ENCODE results near the gene HPSE.
A peak's percentile ranks its signal among the peaks of the same experiment; 100 is the strongest.
"Not testable (repeated sequence)": the region's sequence is repeated elsewhere in the genome, so short reads cannot be mapped to it uniquely, and the experiment has no call there.

The HPSE gene

DNA sequence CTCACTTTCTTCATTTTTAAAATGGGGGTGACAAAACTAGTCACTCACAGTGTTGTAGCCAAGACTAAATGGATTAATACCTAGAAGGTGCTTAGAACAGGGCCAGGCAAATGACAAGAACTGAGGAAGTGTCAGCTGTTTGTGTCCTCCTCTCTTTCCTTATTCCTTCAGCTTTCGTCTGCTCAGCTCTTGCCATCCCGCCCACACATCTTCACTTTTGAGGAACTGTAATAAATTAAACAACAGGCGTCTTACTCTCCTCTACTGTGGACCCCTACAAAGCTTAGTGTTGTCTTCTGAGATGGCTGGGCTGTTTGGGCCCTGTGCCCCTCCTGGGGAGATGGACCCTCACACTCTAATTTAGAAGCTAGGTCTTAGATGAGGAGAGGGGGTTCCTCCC lies 2.7 kb downstream of the HPSE start:
- no peak for DNase-seq (ENCODE audit: low read depth, low spot score)

DNA sequence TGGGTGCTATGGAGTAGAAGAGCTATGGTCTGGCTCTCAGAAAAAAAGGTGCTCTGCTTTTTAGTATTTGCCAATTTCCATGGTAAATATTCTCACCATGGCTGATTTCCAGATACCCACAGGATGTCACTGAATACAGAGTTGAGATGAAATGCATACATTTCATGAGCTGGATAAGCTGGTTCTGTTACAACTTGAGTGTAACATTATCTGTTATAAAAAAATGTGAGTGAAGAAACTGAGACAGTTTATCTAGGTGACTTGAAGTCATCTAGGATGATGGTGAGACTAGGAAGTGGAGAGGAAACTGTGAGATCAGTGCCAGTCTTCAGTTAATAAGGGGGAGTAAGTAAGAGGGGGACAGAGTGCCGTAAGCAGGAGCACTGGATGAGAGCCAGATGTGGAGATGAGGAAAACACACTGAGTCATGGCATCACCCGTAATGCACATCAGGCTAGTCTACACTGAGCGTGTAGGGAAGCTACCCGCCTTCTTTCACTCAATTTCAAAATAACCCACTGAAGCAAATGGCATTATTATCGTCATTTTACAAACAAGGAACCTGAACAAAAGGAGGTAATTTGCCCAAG lies 5.0 kb downstream of the HPSE start:
- DNase-seq (ENCODE audit: low read depth, low spot score): no peak

GRCh38 chr4:83328521-83329187 lies 6.0 kb downstream of the HPSE start:
- no peak for DNase-seq (ENCODE audit: low read depth, low spot score)

DNA sequence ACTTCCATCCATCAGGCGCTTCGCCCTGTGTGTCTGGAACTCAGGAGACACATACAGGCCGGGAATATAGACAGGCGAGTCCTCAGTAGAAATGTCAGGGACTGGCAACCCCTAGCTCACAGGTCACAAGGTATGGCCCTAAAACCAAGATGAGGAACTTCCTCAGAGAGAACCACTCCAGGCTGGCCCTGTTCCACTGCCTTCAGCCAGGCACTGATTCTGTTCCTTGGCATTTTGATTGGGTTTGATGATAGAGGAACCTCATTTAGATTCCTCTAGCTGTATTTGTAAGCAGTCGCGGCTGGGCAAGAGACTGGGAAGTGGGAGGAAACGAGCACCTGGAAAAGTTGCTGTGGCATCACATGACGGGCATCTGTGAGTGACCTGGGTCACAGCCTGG lies 8.1 kb downstream of the HPSE start:
- no peak for DNase-seq (ENCODE audit: low read depth, low spot score)

DNA sequence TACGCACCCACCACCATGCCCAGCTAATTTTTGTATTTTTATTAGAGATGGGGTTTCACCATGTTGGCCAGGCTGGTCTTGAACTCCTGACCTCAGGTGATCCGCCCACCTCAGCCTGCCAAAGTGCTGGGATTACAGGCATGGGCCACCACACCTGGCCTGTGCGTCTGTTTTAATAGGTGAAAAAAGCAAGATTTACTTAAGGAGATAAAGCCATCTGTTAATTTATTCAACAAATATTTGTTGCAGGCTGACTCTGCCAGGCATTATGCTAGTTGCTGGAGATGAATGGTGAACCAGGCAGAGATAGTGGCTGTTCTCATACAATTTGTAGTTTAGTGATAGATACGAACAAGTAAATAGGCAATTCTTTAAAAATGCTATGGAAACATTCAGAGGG lies 9.3 kb downstream of the HPSE start:
- not testable (repeated sequence) for DNase-seq (ENCODE audit: low read depth, low spot score)

DNA sequence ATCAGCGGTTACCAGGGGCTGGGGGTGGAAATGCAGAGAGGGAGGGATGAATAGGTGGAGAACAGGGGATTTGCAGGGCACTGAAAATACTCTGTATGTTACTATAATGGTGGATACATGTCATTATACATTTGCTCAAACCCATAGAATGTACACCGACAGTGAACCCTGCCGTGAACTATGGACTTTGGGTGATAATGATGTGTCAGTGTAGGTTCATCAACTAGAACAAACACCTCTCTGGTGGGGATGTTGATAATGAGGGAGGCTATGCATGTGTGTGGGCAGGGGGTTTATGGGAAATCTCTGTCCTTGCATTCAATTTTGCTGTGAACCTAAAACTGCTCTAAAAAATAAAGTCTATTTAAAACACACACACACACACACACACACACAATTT lies 11.5 kb downstream of the HPSE start:
- DNase-seq (ENCODE audit: low read depth, low spot score): no peak

- DNase-seq (ENCODE audit: low read depth, low spot score): no peak
Observed at GRCh38 chr4:83320548-83320947, 14.1 kb downstream of the HPSE start.

GRCh38 chr4:83318666-83319065 lies 16.0 kb downstream of the HPSE start:
- no peak for DNase-seq (ENCODE audit: low read depth, low spot score)

DNA sequence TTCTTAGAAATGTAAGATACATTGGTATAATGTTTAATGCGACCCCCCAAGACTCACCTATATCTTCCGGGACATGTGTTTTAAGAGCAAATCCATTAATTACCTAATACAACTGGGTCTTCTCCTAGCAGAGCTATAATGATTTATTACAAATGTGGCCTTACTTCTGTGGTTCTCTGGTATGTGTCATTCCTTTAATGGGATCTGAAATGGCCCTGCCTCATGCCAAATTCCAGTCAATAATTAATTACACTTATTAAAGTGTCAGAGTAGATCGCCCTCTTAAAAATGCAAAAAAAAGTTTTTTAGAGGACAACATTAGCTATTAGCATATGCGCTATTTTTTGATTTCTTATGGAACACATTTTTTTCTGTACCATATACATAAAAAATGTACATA lies 17.0 kb downstream of the HPSE start:
- DNase-seq (ENCODE audit: low read depth, low spot score): no peak

DNA sequence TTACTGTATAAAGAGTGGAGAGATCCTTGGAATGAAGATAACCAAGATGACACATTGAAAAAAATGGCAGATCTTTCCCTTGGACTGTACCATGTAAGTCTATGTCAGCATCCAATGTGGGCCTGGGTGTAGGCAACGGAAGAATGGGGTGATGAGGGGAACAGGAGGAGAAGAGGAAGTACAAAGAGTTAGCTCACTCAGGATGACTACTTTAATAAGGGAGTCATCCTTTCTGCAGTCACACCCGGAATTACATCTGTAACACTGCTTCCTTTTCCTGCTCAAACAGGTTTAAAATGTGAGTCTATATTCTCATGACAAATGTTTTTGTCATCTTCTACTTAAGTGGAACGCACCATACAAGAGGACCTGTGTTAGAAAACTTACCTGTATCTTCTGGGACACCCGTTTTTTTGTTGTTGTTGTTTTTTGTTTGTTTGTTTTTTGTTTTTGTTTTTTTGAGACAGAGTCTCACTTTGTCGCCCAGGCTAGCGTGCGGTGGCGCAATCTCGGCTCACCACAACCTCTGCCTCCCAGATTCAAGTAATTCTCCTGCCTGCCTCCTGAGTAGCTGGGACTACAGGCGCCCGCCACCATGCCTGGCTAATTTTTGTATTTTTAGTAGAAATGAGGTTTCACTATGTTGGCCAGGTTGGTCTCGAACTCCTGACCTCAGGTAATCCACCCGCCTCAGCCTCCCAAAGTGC lies 18.0 kb downstream of the HPSE start:
- no peak for DNase-seq (ENCODE audit: low read depth, low spot score)

- DNase-seq (ENCODE audit: low read depth, low spot score): no peak
Observed at GRCh38 chr4:83315341-83315870, 19.2 kb downstream of the HPSE start.

DNA sequence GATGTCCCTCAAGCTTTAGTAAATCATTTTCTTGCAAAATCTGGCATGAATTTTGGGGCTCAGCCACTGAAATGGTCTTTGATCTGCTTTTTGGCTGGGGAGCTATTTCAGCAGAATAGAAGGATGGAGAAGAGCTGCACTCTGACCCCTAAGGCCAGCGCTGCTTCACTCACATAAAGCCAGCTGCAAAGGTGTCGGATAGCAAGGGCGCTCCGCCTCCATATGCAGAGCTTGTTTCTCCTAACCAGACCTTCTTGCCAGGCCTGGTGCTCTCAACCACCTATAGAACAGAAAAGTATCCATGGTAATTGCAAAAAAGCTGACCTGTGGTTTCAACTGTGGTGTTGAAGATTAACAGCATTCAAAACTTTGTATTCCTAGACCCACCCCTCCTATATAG lies 26.0 kb downstream of the HPSE start:
- no peak for DNase-seq (ENCODE audit: low read depth, low spot score)

GRCh38 chr4:83307920-83308319 lies 26.7 kb downstream of the HPSE start:
- no peak for DNase-seq (ENCODE audit: low read depth, low spot score)

GRCh38 chr4:83305187-83305586 lies 29.5 kb downstream of the HPSE start:
- no peak for DNase-seq (ENCODE audit: low read depth, low spot score)

DNA sequence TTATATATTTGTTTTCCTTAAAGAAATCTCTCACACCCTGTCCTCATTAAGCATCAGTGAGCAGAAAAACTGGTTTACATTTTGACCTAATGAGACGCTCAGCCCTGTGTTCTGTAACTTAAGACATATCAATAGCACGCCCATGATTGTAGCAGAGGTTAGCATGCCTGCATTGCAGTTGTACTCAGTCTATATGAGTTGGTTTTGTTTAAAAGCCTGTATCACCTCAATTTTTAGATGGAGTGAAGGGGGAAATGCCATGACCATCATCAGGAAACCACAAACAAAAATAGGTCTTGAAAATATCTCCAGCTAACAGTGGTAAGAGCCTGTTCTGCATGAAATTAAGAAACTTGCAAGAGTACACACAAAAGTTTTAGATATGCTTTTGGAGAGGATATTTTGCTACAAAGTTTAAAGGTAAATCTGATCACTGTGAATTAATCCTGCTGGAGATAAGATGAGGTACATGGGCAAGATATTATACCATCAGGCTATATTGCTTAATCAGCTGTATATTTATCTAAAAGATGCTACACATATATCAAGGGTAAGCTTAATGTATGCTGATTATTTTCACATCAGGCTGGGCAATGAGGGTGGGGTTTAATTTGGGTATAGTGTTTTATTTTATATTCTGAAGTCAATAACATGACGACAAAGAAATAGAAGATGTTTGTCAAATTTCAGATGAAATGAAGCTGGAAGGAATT lies 36.9 kb downstream of the HPSE start:
- DNase-seq (ENCODE audit: low read depth, low spot score): no peak

GRCh38 chr4:83293305-83294046 lies 41.2 kb downstream of the HPSE start:
- no peak for DNase-seq (ENCODE audit: low read depth, low spot score)

DNA sequence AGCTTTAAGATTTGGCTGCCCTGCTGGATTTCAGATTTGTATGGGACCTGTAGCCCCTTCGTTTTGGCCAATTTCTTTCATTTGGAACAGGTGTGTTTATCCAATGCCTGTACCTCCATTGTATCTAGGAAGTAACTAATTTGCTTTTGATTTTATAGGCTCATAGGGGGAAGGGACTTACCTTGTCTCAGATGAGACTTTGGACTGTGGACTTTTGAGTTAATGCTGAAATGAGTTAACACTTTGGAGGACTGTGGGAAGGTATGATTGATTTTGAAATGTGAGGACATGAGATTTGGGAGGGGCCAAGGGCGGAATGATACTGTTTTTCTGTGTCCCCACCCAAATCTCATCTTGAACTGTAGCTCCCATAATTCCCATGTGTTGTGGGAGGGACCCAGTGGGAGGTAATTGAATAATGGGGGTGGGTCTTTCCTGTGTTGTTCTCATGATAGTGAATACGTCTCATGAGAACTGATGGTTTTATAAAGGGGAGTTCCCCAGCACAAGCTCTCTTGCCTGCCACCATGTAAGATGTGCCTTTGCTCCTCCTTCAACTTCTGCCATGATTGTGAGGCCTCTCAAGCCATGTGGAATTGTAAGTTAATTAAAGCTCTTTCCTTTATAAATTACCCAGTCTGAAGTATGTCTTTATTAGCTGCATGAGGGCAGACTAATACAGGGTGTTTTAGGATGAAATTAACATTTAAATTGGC lies 44.4 kb downstream of the HPSE start:
- DNase-seq (ENCODE audit: low read depth, low spot score): not testable (repeated sequence)

GRCh38 chr4:83288381-83288780 lies 46.3 kb downstream of the HPSE start:
- DNase-seq (ENCODE audit: low read depth, low spot score): not testable (repeated sequence)

- DNase-seq (ENCODE audit: low read depth, low spot score): no peak
Observed at GRCh38 chr4:83285055-83285407, 49.6 kb downstream of the HPSE start.

DNA sequence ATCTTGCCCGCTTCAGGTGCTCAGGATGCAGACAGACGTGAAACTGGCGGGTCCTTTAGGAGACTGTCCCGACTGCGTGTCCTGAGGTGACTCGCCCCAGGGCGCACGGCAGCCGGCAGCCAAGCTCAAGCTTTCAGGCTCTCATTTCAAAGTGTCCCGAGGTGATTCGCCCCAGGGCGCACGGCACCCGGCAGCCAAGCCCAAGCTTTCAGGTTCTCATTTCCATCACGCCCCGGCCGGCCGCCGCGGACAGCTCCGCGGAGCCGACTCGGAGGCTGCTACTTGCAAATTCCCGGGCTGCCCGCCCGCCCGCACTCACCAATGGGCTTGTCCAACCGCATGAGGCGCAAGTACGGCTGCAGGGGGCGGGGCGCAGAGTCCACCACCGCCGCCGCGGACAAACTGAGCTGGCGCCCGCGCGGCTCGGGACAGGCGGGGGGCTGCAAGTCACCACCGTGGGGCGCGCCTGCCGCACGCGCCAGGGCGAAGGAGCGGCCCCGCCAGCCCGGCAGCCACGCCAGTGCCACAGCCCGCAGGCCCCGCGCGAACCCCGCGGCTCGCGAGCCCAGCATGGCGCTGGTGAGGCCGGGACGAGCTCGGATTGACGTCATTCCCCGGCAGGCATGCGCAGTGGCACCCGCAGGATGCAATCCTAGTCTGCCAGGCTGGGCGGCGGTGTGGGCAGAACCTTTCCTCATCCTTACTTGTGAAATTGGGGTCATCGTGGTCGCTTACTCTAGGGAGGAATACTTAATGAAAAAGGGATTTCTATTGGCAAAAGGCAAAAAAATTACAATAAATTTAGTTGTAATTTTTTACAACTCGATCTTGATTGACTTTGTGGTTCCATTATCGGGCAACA lies 50.2 kb downstream of the HPSE start, which contains the start of gene COQ2:
Gene COQ2, minus strand, starts transcription at position 606 of the 862 bp plus-strand sequence. Its CDS starts 34 bp downstream, at position 572.
- peak; percentile 86 for DNase-seq (ENCODE audit: low read depth, low spot score)

Data from smooth muscle cell of the brain vasculature (primary cell).